Activated naive CD4-positive, alpha-beta T cell (primary cell): ENCODE measurements around the gene NT5DC2.
A peak's percentile ranks its signal among the peaks of the same experiment; 100 is the strongest.

ENCODE experiments used
- DNase-seq, 4 experiments: peaks; one replicate each; lab custom pipeline; 2025; lab: John Stamatoyannopoulos, UW

Gene NT5DC2

GRCh38 chr3:52533623-52534280, at the start of gene NT5DC2:
NT5DC2 (minus strand) TSS chr3:52533857; CDS start chr3:52533737, 120 bp downstream.
- peak in 1 of 4 experiments; percentile 63 for DNase-seq

GRCh38 chr3:52574056-52574965, 40.7 kb upstream of the NT5DC2 start:
- no peak for DNase-seq

- DNase-seq: no peak
Measured at GRCh38 chr3:52572221-52572620, 38.6 kb upstream of the NT5DC2 start.

DNA sequence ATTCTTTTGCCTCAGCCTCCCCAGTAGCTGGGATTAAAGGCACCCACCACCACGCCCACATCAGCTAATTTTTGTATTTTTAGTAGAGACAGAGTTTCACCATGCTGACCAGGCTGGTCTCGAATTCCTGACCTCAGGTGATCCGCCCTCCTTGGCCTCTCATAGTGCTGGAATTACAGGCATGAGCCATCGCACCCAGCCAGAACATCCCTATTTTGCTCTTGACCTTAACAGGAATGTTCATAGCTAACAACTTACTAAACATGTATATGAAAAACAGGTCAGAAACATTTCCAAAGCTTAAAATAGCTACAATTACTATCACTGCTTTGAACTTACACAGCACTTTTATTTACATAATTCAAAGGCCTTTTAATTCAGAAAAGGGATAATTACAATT, 36.4 kb upstream of the NT5DC2 start:
- DNase-seq: no peak

GRCh38 chr3:52568069-52568468, 34.4 kb upstream of the NT5DC2 start:
- no peak for DNase-seq

DNA sequence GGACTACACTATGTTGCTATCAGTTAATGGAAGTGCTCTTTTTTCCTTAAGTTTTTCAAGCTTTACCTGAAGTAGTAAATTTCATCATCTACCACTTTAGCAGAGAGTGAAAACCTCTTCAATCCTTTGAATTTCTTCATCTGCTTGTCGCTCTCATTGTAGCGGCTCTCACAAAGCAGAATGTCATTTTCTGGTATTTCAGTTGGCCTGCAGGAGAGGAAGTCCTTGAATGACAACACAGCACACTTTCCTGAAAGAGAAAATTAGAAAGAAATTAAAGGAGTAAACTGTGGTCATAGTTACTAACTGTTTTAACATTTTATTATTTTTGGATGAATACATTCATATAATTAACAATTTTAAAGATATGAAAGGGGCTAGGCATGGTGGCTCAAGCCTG, 30.3 kb upstream of the NT5DC2 start:
- DNase-seq: no peak

DNA sequence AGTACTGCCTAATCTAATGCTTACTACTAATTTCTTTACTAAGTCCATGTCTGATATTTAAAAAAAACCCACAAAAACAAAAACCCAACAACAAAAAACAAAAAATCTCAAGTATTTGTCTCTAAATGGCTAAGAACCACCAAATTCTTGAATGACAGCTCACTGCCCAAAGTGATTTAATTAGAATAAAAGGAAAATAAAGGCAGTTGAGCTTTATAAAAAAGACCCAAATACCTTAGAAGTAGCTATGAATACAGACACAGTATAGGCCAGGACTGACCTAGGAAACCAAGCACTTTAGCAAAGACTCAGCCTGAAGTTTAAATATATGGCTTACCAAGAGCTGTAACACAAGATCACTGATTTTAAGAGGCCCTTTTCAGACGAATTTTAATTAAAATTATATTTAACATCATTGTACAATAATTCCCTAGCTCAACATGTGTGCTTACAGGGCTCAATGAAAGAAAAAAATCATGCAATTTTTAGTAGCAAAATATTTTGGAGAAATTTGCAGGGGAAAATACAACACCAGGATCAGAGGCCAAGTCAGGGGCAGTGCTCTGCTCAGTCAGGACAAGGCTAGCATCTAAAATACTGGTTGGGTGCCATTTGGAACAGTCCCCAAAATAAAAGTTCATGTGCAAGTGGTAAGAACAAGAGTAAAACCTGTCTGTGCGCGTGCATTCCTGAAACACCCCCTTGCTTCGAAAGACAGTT, 27.5 kb upstream of the NT5DC2 start:
- DNase-seq: no peak

GRCh38 chr3:52558436-52558835, 24.8 kb upstream of the NT5DC2 start:
- no peak for DNase-seq

DNA sequence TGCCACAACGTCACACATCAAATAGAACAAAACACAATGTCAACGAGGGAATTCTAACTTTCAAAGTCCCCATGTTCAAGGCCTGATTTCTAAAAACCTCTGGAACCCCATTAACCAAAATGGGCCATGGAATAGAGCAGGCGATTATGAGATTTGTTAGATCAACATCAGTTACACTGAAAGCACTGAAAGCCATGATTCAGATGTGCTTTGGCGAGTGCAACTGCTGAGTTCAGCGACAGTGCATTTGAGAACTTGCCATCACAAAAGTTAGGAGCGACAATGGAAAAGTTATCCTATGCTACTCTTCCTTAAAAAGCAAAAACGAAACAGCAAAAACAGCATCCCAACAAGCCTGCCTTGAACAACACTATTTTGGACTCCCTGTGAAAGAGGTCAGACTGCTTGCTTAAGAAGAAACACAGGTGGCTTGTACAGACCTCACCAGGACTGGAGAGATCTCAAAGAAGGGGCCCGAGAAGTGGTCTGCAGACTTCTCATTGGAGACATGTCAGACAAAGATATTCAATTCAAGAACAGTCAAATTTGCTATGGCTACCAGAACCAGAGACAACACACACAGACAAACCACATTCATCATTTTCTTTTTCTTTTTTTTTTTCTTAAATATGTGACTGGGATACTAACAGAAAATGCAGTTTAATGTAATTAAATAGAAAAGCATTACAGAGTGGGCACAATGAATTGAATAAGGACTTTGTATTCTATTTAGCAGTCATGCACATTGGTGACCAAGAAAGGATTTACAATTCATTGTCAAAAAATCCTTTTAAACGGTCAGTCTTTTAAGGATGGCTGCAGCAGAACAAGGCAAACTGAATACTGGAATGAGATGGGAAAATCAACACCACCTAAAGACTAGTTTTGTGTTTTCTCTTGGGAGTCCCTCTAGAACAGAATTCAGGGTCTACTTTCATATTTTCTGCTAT, 23.6 kb upstream of the NT5DC2 start:
- no peak for DNase-seq

DNA sequence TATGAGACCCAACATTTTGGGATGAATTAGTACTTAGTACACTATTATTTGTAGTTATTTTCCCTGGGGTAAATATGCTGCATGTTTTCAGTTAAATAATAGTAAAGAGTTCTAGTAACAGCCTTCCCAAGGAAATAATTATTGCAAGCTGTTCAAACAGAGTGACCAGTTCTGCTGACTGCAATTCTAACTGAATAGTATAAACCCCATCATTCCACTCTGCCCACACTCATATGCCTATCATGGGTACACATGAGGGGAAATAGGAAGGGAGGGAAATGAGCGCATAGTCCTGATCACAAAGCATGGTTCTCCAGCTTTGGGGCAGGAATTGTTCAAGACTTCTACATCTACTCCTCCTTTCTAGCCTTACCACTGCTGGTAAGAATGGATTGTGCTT, 21.4 kb upstream of the NT5DC2 start:
- no peak for DNase-seq

DNA sequence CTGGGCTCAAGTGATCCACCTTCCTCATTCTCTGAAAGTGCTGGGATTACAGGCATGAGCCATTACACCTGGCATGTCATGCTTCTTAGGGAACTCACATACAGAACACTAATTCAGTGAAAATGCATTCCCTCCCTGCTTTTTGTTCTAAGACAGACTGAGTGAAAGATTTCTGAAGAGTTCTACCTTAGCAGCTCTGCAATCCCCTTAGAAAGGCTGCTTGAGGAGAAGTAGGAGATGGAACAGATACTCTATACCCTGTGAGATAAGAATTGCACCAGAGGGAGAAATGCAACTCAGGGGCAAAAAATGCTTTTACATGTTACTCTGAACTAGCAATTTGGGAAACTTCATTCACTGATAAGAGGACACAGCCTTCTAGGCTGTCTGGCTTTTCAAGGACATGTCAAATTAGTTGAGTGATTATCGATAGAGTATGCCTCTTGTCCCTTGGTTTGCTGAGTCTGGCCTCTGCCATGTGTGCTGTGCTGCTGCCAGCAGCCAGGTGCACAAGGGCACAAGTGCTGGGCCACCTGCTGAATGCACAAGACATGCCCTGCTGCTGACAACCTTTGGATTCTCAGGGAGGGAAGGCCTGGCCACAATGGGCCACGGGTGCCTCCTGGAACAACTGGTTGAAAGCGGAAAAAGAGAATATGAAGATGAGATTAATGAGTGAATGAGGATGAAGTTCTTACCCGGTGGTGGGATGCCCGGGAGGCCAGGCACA, 20.5 kb upstream of the NT5DC2 start:
- no peak for DNase-seq

DNA sequence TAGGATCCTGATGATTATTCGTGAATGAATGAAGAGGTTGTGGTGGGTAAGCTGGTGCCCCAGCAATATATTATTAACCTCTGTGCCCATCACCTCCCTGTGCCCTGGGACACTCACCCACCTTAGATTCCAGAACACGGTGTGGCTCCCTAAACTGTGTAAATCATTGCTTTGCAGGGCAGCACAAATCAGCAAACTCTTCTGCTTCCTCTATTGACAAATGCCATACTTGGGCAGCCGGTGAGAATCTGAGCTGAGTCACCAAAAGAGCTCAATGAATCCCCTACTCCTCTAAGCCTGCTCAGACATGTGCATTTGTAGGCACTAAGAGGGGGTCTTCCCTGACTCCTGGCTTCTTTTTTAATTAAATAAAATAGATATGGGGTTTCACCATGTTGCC, 18.4 kb upstream of the NT5DC2 start:
- DNase-seq: no peak

- no peak for DNase-seq
Measured at GRCh38 chr3:52551118-52551517, 17.5 kb upstream of the NT5DC2 start.

GRCh38 chr3:52547143-52547542, 13.5 kb upstream of the NT5DC2 start:
- no peak for DNase-seq

DNA sequence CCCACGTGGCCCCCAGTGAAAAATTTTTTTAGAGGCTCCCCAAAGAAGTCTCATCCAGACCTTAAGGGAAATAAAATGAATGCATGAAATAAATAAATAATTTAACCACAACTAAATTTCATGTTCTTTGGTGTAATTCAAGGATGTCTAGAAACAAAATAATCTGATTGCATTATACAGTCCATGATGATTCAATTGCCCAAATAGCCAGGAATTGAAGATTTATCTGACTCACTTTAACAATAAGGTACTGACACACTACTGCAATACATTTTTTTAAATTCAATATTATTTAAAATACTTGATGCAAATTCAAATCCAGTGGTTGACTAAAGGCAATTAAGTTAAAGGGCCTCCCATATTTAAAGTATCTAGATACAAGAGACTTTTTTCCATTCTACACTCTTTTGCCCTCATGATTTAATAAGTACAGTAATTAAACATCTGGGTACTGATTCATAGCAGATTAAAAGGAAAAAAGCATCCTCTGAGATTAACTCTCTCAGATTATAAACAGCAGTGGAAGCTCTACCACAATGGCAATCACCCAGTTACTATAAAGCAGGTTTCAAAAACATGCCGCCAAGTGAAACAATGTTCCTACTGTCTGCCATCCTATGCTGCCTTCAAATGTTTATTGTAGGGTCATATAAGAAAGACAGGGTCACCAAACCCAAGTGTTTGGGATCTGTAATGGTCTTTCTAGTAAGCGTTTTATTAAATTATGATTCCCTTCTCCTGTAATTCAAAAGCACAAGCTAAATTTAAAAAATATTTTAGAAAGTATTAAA, 12.6 kb upstream of the NT5DC2 start:
- no peak for DNase-seq

- DNase-seq: no peak
Measured at GRCh38 chr3:52544937-52545336, 11.3 kb upstream of the NT5DC2 start.

DNA sequence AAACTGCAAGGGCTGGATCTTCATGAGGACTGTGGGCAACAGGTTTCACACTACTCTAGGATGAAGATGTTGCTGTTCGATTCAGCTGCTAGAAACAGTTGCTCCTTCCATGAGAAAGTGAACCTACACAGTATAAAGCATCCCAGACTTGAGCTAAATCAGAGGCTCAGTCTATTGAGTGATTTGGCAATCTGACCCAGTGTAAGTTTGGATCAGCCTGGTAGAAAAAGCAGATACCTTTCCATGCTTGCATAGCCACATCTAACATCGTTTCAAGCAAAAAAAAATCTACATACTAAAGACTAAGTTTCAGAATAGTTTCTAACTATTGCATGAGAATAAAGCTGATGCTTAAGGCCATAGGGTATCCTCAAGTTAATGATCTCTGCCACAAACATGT, 7.4 kb upstream of the NT5DC2 start:
- DNase-seq: no peak

DNA sequence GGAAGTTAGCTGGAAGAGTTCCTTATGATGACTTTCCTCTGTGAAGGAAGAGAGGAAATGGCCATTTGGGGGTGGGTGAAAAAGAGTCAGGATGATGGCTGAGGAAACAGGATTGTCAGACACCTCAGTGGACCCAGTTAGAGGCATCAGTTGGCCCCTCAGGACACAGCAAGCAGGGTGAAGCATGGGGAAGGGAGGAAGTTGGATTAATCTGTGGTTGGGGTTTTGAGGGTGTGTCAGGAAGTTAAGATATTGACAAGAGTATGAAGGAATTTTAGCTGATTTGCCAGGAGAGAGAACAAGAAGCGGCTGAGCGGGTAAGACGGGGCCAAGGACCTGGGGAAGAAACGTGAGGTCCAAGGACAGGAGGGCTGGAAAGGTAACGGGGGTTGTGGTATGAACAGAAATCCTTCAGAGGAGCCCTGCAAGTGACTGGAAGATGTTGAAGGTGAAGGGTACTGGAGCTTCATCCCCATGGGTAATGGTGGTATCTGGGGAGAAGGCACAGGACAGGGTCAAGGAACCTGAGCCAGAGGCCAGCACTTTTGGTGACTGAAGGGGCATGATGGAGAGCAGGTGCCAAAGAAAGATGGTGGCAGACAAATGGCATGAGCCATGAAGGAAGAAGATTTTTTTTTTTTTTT, 5.5 kb upstream of the NT5DC2 start:
- DNase-seq: no peak

GRCh38 chr3:52537726-52538421, 4.2 kb upstream of the NT5DC2 start:
- no peak for DNase-seq
